Stimulated activated naive CD4-positive, alpha-beta T cell treated with Interleukin-2 at 50 U/mL for 16 hours (primary cell): ENCODE measurements around the gene DLG2.
"Not testable (repeated sequence)": the region's sequence is repeated elsewhere in the genome, so short reads cannot be mapped to it uniquely, and the experiment has no call there.

ENCODE experiments used
- DNase-seq: peaks from one replicate; lab custom pipeline; 2025; lab: John Stamatoyannopoulos, UW

The DLG2 gene

GRCh38 chr11:85316967-85317366 lies 310.2 kb downstream of the DLG2 start:
- DNase-seq = no peak

- DNase-seq = no peak
Measured at GRCh38 chr11:85313741-85314140, 313.4 kb downstream of the DLG2 start.

- DNase-seq = no peak
Measured at GRCh38 chr11:85310479-85310878, 316.7 kb downstream of the DLG2 start.

GRCh38 chr11:85307366-85307765 lies 319.8 kb downstream of the DLG2 start:
- no peak for DNase-seq

GRCh38 chr11:85301895-85302678 lies 325.1 kb downstream of the DLG2 start:
- no peak for DNase-seq

- no peak for DNase-seq
Measured at GRCh38 chr11:85299258-85299942, 327.7 kb downstream of the DLG2 start.

- DNase-seq = no peak
Measured at GRCh38 chr11:85295694-85296271, 331.4 kb downstream of the DLG2 start.

- DNase-seq = no peak
Measured at GRCh38 chr11:85281550-85281949, 345.6 kb downstream of the DLG2 start.

GRCh38 chr11:85279267-85279666 lies 347.9 kb downstream of the DLG2 start:
- DNase-seq = no peak

- DNase-seq = no peak
Measured at GRCh38 chr11:85277693-85278092, 349.5 kb downstream of the DLG2 start.

GRCh38 chr11:85276332-85276731 lies 350.8 kb downstream of the DLG2 start:
- DNase-seq = no peak

- not testable (repeated sequence) for DNase-seq
Measured at GRCh38 chr11:85270315-85270714, 356.8 kb downstream of the DLG2 start.

- DNase-seq = no peak
Measured at GRCh38 chr11:85269109-85269508, 358.0 kb downstream of the DLG2 start.

GRCh38 chr11:85266646-85267045 lies 360.5 kb downstream of the DLG2 start:
- no peak for DNase-seq

GRCh38 chr11:85263328-85263727 lies 363.8 kb downstream of the DLG2 start:
- no peak for DNase-seq

- no peak for DNase-seq
Measured at GRCh38 chr11:85257837-85258236, 369.3 kb downstream of the DLG2 start.

GRCh38 chr11:85256433-85256832 lies 370.7 kb downstream of the DLG2 start:
- DNase-seq = no peak

GRCh38 chr11:85249482-85249881 lies 377.7 kb downstream of the DLG2 start:
- no peak for DNase-seq

- no peak for DNase-seq
Measured at GRCh38 chr11:85247797-85248196, 379.3 kb downstream of the DLG2 start.

- DNase-seq = no peak
Measured at GRCh38 chr11:85238906-85239305, 388.2 kb downstream of the DLG2 start.

GRCh38 chr11:85238038-85238437 lies 389.1 kb downstream of the DLG2 start:
- DNase-seq = not testable (repeated sequence)

GRCh38 chr11:85236211-85236610 lies 390.9 kb downstream of the DLG2 start:
- no peak for DNase-seq

GRCh38 chr11:85232559-85232958 lies 394.6 kb downstream of the DLG2 start:
- no peak for DNase-seq
